Camera-type eye (tissue), 1 donor: Measurements from ENCODE around the gene PRXL2B. TPM values are rescaled to one million over a fixed set of nuclear protein-coding genes. Genes with fewer than 3 reads are reported as not detected.

ENCODE experiments used
- total RNA-seq: library from RNA; depleted of rRNA; stranded (reverse); fragments of >200 nt; gene quantifications from one replicate; pipeline ENCODE4 v1.2.3, GENCODE V29; 2014

The PRXL2B gene, protein sequence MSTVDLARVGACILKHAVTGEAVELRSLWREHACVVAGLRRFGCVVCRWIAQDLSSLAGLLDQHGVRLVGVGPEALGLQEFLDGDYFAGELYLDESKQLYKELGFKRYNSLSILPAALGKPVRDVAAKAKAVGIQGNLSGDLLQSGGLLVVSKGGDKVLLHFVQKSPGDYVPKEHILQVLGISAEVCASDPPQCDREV
- total RNA-seq: 17.4 TPM

DNA sequence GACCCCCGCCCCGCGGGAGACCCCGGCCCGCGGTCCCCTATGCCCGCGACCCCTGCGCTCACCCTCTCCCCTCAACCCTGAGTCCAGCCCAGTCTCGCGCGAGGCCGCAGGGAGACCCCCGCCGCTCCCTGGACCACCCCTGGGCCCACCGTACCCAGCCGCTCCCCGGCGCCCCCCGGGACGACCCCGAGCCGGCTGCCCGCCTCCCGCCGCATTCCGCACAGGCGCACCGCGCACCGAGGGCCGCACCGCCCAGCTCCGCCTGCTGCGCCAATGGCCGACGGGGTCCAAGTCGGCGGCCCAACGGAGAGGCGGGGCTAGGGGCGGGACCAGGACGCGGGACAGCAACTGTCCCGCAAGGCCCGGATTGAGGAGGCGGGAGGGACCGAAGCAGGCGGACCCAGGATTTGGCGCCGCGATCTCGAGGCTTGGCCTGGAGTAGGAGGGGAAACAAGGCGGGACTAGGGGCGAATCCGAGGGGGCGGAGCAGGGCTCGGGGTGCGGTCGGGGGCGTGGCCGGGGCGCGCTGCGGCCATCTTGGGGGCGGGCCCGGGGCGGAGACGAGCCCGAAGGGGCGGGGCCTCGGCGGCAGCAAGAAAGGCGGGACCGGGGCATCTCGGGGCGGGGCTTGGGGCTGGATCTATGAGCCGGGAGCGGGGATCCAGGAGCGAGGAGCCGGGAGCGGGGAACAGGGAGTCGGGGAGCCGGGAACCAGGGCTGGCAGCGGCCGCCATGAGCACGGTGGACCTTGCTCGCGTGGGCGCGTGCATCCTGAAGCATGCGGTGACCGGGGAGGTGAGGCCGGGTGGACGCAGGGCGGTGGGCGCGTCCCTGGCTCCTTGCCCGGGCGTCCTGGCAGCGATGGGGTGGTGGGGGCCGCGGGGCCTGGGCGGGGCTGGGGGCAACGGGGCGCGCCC lies at the start of gene PRXL2B:
Gene PRXL2B (plus strand): TSS at position 624 of the 917 bp plus-strand sequence. CDS start 109 bp downstream, at position 733.

DNA sequence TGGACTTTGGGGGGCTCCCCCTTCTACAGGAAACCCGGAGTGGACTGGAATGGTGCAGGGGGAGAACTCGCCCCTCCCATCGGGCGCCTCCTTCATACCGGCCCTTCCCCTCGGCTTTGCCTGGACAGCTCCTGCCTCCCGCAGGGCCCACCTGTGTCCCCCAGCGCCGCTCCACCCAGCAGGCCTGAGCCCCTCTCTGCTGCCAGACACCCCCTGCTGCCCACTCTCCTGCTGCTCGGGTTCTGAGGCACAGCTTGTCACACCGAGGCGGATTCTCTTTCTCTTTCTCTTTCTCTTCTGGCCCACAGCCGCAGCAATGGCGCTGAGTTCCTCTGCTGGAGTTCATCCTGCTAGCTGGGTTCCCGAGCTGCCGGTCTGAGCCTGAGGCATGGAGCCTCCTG lies 30.3 kb upstream of the PRXL2B start, which contains the start of gene TNFRSF14:
Gene TNFRSF14 (plus strand): TSS at position 95 of the 401 bp plus-strand sequence. CDS start 294 bp downstream, at position 389.

DNA sequence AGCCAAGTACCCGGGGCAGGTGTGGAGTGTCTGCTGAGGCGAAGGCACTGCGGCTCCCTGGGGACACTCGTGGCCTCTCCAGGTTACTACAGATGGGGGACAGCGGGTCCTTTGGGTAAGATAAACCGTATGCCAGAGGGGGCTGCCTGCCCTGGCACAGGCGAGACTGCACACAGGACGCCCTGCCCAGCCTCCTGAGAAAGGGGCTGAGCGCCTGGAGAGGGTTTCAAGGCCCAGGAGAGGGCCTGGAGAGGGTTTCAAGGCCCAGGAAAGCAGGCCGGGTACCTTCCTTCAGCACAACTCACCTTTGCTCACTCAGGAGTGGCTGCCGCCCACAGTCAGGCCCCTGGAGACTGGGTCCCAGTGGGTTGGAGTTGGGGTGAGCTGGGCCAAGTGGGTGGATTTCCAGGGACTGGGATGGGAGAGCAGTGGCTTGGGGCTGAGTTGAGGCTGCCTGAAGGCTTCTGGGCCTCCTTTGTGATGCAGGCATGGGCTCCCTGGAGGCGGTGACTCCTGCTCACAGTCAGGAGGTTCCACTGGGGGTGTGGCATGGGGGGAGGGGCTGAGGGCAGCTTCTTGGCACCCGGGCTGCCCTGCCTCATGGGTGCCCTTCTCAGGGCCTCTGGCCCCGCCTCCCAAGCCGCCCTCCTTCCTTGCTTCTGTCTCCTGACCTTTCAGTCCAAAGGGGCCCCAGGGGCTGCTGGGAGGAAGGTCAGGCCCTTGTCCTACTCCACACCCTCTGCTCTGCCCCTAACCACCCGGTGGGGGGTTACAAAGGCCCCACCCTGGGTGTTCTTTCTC lies 46.2 kb downstream of the PRXL2B start, which contains the start of gene MMEL1:
Gene MMEL1 (minus strand): TSS at position 456 of the 801 bp plus-strand sequence. CDS start 3,532 bp downstream, outside the sequence.

Other genes starting within 250 kb of the PRXL2B start
- 35.4 TPM for gene MORN1, start 195.2 kb upstream of the PRXL2B start, total RNA-seq
- 62.9 TPM for gene RER1, start 194.9 kb upstream of the PRXL2B start, total RNA-seq
- gene PEX10, start 174.2 kb upstream of the PRXL2B start, total RNA-seq: 32.0 TPM
- gene PLCH2, start 110.5 kb upstream of the PRXL2B start, total RNA-seq: 84.1 TPM
- gene PANK4, start 60.2 kb upstream of the PRXL2B start, total RNA-seq: 61.7 TPM
- gene HES5, start 56.5 kb upstream of the PRXL2B start, total RNA-seq: 65.1 TPM
- gene TNFRSF14, start 30.4 kb upstream of the PRXL2B start, total RNA-seq: 50.0 TPM
- gene MMEL1, start 46.2 kb downstream of the PRXL2B start, total RNA-seq: 2.4 TPM
- gene TTC34, start 214.9 kb downstream of the PRXL2B start, total RNA-seq: 0.27 TPM